ENCODE data around the gene IFT122. TPM values are rescaled to one million over a fixed set of nuclear protein-coding genes. Genes with fewer than 3 reads are reported as not detected.

Gene IFT122
- total and polyA plus RNA-seq, 9 donors, result 21.6 to 41.2 (median 28.7) TPM

- Histone ChIP-seq H3K4me1 (ENCODE audit: control insufficient read depth, insufficient read depth, low read length) (peaks cover 16% of the 10 kb centered on the region), H3K9me3 (replicated peaks; ENCODE audit: control insufficient read depth, low read depth, low read length) (no peaks in the 10 kb centered on the region), H3K27me3 (ENCODE audit: control insufficient read depth, insufficient read depth, low read length) (no peaks in the 10 kb centered on the region), H3K4me3 (ENCODE audit: low read length) (no peak overlapping the region), H3K27ac (ENCODE audit: low read length) (no peak overlapping the region), H3K36me3 (ENCODE audit: control insufficient read depth, insufficient read depth, low read length) (no peaks in the 10 kb centered on the region)
- DNase-seq, result no peak
- WGBS (ENCODE audit: insufficient coverage), result 94% methylated on average over 9 of the region's 11 CpGs
Observed at GRCh38 chr3:129531699-129532098, 91.7 kb downstream of the IFT122 start.

- no peak overlapping the region for H3K27ac ChIP-seq (ENCODE audit: low read length)
- H3K4me3 ChIP-seq (ENCODE audit: low read length), result no peak overlapping the region
- H3K4me1 ChIP-seq (ENCODE audit: control insufficient read depth, insufficient read depth, low read length), result peaks cover 16% of the 10 kb centered on the region
- no peaks in the 10 kb centered on the region for H3K9me3 ChIP-seq (replicated peaks; ENCODE audit: control insufficient read depth, low read depth, low read length)
- H3K36me3 ChIP-seq (ENCODE audit: control insufficient read depth, insufficient read depth, low read length), result no peaks in the 10 kb centered on the region
- WGBS (ENCODE audit: insufficient coverage), result 94% methylated on average over 20 of the region's 20 CpGs
- no peaks in the 10 kb centered on the region for H3K27me3 ChIP-seq (ENCODE audit: control insufficient read depth, insufficient read depth, low read length)
- DNase-seq, result no peak
Observed at GRCh38 chr3:129532261-129532660, 92.2 kb downstream of the IFT122 start.

- Histone ChIP-seq H3K9me3 (replicated peaks; ENCODE audit: control insufficient read depth, low read depth, low read length) (no peaks in the 10 kb centered on the region), H3K27ac (ENCODE audit: low read length) (no peak overlapping the region), H3K27me3 (ENCODE audit: control insufficient read depth, insufficient read depth, low read length) (no peaks in the 10 kb centered on the region), H3K4me3 (ENCODE audit: low read length) (no peak overlapping the region), H3K4me1 (ENCODE audit: control insufficient read depth, insufficient read depth, low read length) (peaks cover 16% of the 10 kb centered on the region), H3K36me3 (ENCODE audit: control insufficient read depth, insufficient read depth, low read length) (no peaks in the 10 kb centered on the region)
- 88% methylated on average over 12 of the region's 16 CpGs for whole genome bisulfite sequencing (ENCODE audit: insufficient coverage)
- DNase-seq, result no peak
Observed at GRCh38 chr3:129533406-129533805, 93.4 kb downstream of the IFT122 start.

GRCh38 chr3:129534428-129535027, 94.5 kb downstream of the IFT122 start:
- Histone ChIP-seq H3K27me3 (ENCODE audit: control insufficient read depth, insufficient read depth, low read length) (no peaks in the 10 kb centered on the region), H3K36me3 (ENCODE audit: control insufficient read depth, insufficient read depth, low read length) (no peaks in the 10 kb centered on the region), H3K9me3 (replicated peaks; ENCODE audit: control insufficient read depth, low read depth, low read length) (no peaks in the 10 kb centered on the region), H3K27ac (ENCODE audit: low read length) (no peak overlapping the region), H3K4me1 (ENCODE audit: control insufficient read depth, insufficient read depth, low read length) (peaks cover 18% of the 10 kb centered on the region), H3K4me3 (ENCODE audit: low read length) (no peak overlapping the region)
- WGBS (ENCODE audit: insufficient coverage), result 70% methylated on average over 4 of the region's 4 CpGs
- DNase-seq, result no peak

- Histone ChIP-seq H3K36me3 (ENCODE audit: control insufficient read depth, insufficient read depth, low read length) (no peaks in the 10 kb centered on the region), H3K9me3 (replicated peaks; ENCODE audit: control insufficient read depth, low read depth, low read length) (no peaks in the 10 kb centered on the region), H3K27me3 (ENCODE audit: control insufficient read depth, insufficient read depth, low read length) (no peaks in the 10 kb centered on the region), H3K4me1 (ENCODE audit: control insufficient read depth, insufficient read depth, low read length) (peaks cover 15% of the 10 kb centered on the region), H3K27ac (ENCODE audit: low read length) (no peak overlapping the region), H3K4me3 (ENCODE audit: low read length) (no peak overlapping the region)
- no CpG with 5 or more reads among the region's 1 CpG for WGBS (ENCODE audit: insufficient coverage)
- no peak for DNase-seq
Observed at GRCh38 chr3:129535075-129535474, 95.1 kb downstream of the IFT122 start.

GRCh38 chr3:129536374-129536667, 96.3 kb downstream of the IFT122 start:
- Histone ChIP-seq H3K4me3 (ENCODE audit: low read length) (no peak overlapping the region), H3K4me1 (ENCODE audit: control insufficient read depth, insufficient read depth, low read length) (peaks cover 9% of the 10 kb centered on the region), H3K9me3 (replicated peaks; ENCODE audit: control insufficient read depth, low read depth, low read length) (no peaks in the 10 kb centered on the region), H3K36me3 (ENCODE audit: control insufficient read depth, insufficient read depth, low read length) (no peaks in the 10 kb centered on the region), H3K27me3 (ENCODE audit: control insufficient read depth, insufficient read depth, low read length) (no peaks in the 10 kb centered on the region), H3K27ac (ENCODE audit: low read length) (no peak overlapping the region)
- DNase-seq, result no peak
- no CpG with 5 or more reads among the region's 2 CpGs for WGBS (ENCODE audit: insufficient coverage)

- Histone ChIP-seq H3K4me1 (ENCODE audit: control insufficient read depth, insufficient read depth, low read length) (peaks cover 9% of the 10 kb centered on the region), H3K9me3 (replicated peaks; ENCODE audit: control insufficient read depth, low read depth, low read length) (no peaks in the 10 kb centered on the region), H3K36me3 (ENCODE audit: control insufficient read depth, insufficient read depth, low read length) (no peaks in the 10 kb centered on the region), H3K4me3 (ENCODE audit: low read length) (no peak overlapping the region), H3K27ac (ENCODE audit: low read length) (no peak overlapping the region), H3K27me3 (ENCODE audit: control insufficient read depth, insufficient read depth, low read length) (no peaks in the 10 kb centered on the region)
- WGBS (ENCODE audit: insufficient coverage), result 92% methylated on average over 2 of the region's 3 CpGs
- DNase-seq, result no peak
Observed at GRCh38 chr3:129536804-129537203, 96.8 kb downstream of the IFT122 start.

- Histone ChIP-seq H3K4me3 (ENCODE audit: low read length) (no peak overlapping the region), H3K27me3 (ENCODE audit: control insufficient read depth, insufficient read depth, low read length) (no peaks in the 10 kb centered on the region), H3K27ac (ENCODE audit: low read length) (no peak overlapping the region), H3K4me1 (ENCODE audit: control insufficient read depth, insufficient read depth, low read length) (peaks cover 11% of the 10 kb centered on the region), H3K36me3 (ENCODE audit: control insufficient read depth, insufficient read depth, low read length) (no peaks in the 10 kb centered on the region), H3K9me3 (replicated peaks; ENCODE audit: control insufficient read depth, low read depth, low read length) (no peaks in the 10 kb centered on the region)
- DNase-seq, result no peak
- 65% methylated on average over 7 of the region's 8 CpGs for WGBS (ENCODE audit: insufficient coverage)
Observed at GRCh38 chr3:129539206-129539605, 99.2 kb downstream of the IFT122 start.

GRCh38 chr3:129540776-129541516, 100.9 kb downstream of the IFT122 start:
- H3K4me1 ChIP-seq (ENCODE audit: control insufficient read depth, insufficient read depth, low read length), result peaks cover 11% of the 10 kb centered on the region
- H3K9me3 ChIP-seq (replicated peaks; ENCODE audit: control insufficient read depth, low read depth, low read length), result no peaks in the 10 kb centered on the region
- H3K27ac ChIP-seq (ENCODE audit: low read length), result no peak overlapping the region
- no peak for DNase-seq
- no peak overlapping the region for H3K4me3 ChIP-seq (ENCODE audit: low read length)
- H3K27me3 ChIP-seq (ENCODE audit: control insufficient read depth, insufficient read depth, low read length), result no peaks in the 10 kb centered on the region
- 100% methylated on average over 2 of the region's 11 CpGs for WGBS (ENCODE audit: insufficient coverage)
- no peaks in the 10 kb centered on the region for H3K36me3 ChIP-seq (ENCODE audit: control insufficient read depth, insufficient read depth, low read length)

GRCh38 chr3:129542747-129543146, 102.7 kb downstream of the IFT122 start:
- DNase-seq, result no peak
- no peaks in the 10 kb centered on the region for H3K36me3 ChIP-seq (ENCODE audit: control insufficient read depth, insufficient read depth, low read length)
- H3K4me3 ChIP-seq (ENCODE audit: low read length), result no peak overlapping the region
- WGBS (ENCODE audit: insufficient coverage), result 85% methylated on average over 3 of the region's 5 CpGs
- H3K27me3 ChIP-seq (ENCODE audit: control insufficient read depth, insufficient read depth, low read length), result no peaks in the 10 kb centered on the region
- no peaks in the 10 kb centered on the region for H3K9me3 ChIP-seq (replicated peaks; ENCODE audit: control insufficient read depth, low read depth, low read length)
- peaks cover 11% of the 10 kb centered on the region for H3K4me1 ChIP-seq (ENCODE audit: control insufficient read depth, insufficient read depth, low read length)
- no peak overlapping the region for H3K27ac ChIP-seq (ENCODE audit: low read length)
